ENCODE results near the gene IL2RA. TPM values are rescaled to one million over a fixed set of nuclear protein-coding genes. Genes with fewer than 3 reads are reported as not detected.

The IL2RA gene
- polyA plus RNA-seq, 1 donor (not counting 4 experiments of a cell fraction or from before 2014, with no cell fraction given): not detected

DNA sequence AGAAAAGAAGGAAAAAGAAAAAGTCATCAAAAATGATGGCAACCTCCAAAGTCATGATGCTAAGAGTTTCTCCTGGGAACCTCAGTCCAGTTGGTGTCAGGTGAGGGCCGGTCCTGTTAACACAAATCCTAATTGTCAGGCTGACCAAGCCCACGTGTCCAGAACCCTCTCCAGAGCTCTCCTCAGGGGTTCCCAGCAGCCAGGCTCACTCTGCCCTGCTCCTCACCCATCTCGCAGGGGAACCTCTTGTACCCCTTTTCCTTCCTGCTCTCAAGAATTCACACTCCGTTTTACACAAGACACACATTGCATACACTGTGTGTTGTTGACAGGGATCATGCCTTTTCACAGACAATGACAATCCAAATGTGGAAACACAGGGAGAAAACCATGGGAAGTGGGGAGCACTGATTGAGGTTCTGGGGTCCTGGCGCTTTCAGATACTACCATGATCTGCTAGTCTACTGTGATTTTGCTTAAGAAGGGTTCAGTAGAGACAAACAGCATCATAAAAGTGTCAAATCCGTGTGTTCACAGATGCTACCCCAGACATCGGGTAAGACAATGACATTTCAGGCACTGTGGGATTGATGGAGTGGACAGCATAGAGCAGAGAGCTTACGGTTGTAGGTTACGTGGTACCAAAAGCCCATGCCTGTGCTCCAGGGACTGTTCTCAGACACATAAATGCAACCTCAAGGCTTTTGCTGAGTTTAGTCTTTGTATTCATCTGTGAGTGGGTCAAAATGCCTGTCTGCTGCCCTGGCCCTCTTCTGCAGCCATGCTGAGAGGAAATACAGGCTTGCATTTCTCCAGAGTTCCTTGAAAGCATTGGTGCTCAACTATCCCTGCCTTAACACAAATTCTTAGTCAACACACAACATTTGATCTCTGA, 16.0 kb downstream of the IL2RA start:
- TF ChIP-seq EZH2 (IDR thresholded peaks at IDR 0.05; ENCODE audit: low read length): no peak
- TF ChIP-seq, protein P1, sequence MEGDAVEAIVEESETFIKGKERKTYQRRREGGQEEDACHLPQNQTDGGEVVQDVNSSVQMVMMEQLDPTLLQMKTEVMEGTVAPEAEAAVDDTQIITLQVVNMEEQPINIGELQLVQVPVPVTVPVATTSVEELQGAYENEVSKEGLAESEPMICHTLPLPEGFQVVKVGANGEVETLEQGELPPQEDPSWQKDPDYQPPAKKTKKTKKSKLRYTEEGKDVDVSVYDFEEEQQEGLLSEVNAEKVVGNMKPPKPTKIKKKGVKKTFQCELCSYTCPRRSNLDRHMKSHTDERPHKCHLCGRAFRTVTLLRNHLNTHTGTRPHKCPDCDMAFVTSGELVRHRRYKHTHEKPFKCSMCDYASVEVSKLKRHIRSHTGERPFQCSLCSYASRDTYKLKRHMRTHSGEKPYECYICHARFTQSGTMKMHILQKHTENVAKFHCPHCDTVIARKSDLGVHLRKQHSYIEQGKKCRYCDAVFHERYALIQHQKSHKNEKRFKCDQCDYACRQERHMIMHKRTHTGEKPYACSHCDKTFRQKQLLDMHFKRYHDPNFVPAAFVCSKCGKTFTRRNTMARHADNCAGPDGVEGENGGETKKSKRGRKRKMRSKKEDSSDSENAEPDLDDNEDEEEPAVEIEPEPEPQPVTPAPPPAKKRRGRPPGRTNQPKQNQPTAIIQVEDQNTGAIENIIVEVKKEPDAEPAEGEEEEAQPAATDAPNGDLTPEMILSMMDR (optimal IDR thresholded peaks at IDR 0.05 in 1 of 3, IDR thresholded peaks at IDR 0.05 in 1 of 3, conservative IDR thresholded peaks at IDR 0.05 in 1 of 3; ENCODE audit: extremely low read depth in 1 of 3, insufficient read depth in 2 of 3, low read length in 3 of 3): no peak
- Histone ChIP-seq H3K9me3 (ENCODE audit: control insufficient read depth, low read depth, low read length) (no peaks in the 10 kb centered on the region), H3K36me3 (ENCODE audit: control insufficient read depth in 2 of 2, extremely low read depth in 1 of 2, insufficient read depth in 2 of 2, low read length in 2 of 2) (no peaks in the 10 kb centered on the region), H3K4me1 (ENCODE audit: control insufficient read depth, extremely low read depth, insufficient read depth, low read length) (no peaks in the 10 kb centered on the region), H3K9me1 (ENCODE audit: control insufficient read depth, extremely low read depth, insufficient read depth, low read length) (no peaks in the 10 kb centered on the region), H3K79me2 (ENCODE audit: control insufficient read depth, insufficient read depth, low read length) (no peaks in the 10 kb centered on the region), H4K20me1 (ENCODE audit: control insufficient read depth, extremely low read depth, insufficient read depth, low read length) (no peaks in the 10 kb centered on the region), H3K4me2 (ENCODE audit: control insufficient read depth, extremely low read depth, insufficient read depth, low read depth, low read length) (no peak overlapping the region), H3K4me3 (ENCODE audit: control insufficient read depth in 2 of 3, extremely low read depth in 1 of 3, insufficient read depth in 2 of 3, low read depth in 1 of 3, low read length in 3 of 3) (no peak overlapping the region), H2AFZ (ENCODE audit: control insufficient read depth, low read length) (no peak overlapping the region), H3K27ac (ENCODE audit: control insufficient read depth, insufficient read depth, low read length) (no peak overlapping the region), H3K27me3 (ENCODE audit: control insufficient read depth, extremely low read depth, insufficient read depth, low read length) (peaks cover 10% of the 10 kb centered on the region), H3K9ac (ENCODE audit: control insufficient read depth, extremely low read depth, insufficient read depth, low read length) (no peak overlapping the region)
- no peak for DNase-seq (ENCODE audit: low read depth, low spot score)
- no peak for FAIRE-seq
- dilution Hi-C loops (cut with MboI; ENCODE audit: extremely low pct_ligation_motif_present, low sequenced_read_pairs): no loop called here

DNA sequence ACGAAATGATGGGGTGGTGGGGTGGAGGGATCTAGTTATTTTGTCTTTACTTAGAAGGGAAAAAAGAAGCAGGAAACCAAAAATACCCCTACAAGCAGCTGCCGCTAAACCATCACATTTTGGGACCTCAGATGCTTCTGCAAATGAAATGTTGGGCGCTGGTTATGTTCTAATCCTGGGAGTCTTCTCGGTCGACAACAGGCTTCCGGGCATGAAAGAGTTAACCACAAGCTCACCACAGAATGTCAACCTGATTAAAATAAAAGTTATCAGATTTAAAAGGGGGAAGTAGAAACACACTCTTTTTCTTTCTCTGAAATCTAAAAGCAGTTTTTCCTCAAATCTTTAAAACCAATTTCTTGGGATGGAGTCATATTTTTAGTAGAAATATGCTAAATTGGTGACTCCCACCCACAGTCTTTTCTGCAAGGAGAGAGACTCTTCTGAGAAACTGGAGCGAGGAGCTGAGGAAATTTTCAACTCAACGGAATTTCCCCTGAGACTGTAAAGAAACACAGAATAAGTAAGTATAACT, 16.8 kb downstream of the IL2RA start:
- Histone ChIP-seq H3K36me3 (ENCODE audit: control insufficient read depth in 2 of 2, extremely low read depth in 1 of 2, insufficient read depth in 2 of 2, low read length in 2 of 2) (no peaks in the 10 kb centered on the region), H3K4me3 (ENCODE audit: control insufficient read depth in 2 of 3, extremely low read depth in 1 of 3, insufficient read depth in 2 of 3, low read depth in 1 of 3, low read length in 3 of 3) (no peak overlapping the region), H3K9me3 (ENCODE audit: control insufficient read depth, low read depth, low read length) (no peaks in the 10 kb centered on the region), H4K20me1 (ENCODE audit: control insufficient read depth, extremely low read depth, insufficient read depth, low read length) (no peaks in the 10 kb centered on the region), H3K27me3 (ENCODE audit: control insufficient read depth, extremely low read depth, insufficient read depth, low read length) (peaks cover 10% of the 10 kb centered on the region), H3K9me1 (ENCODE audit: control insufficient read depth, extremely low read depth, insufficient read depth, low read length) (no peaks in the 10 kb centered on the region), H3K27ac (ENCODE audit: control insufficient read depth, insufficient read depth, low read length) (no peak overlapping the region), H3K4me1 (ENCODE audit: control insufficient read depth, extremely low read depth, insufficient read depth, low read length) (no peaks in the 10 kb centered on the region), H3K4me2 (ENCODE audit: control insufficient read depth, extremely low read depth, insufficient read depth, low read depth, low read length) (no peak overlapping the region), H3K79me2 (ENCODE audit: control insufficient read depth, insufficient read depth, low read length) (no peaks in the 10 kb centered on the region), H3K9ac (ENCODE audit: control insufficient read depth, extremely low read depth, insufficient read depth, low read length) (no peak overlapping the region), H2AFZ (ENCODE audit: control insufficient read depth, low read length) (no peak overlapping the region)
- DNase-seq (ENCODE audit: low read depth, low spot score) (no peak), FAIRE-seq (no peak)
- dilution Hi-C loops (cut with MboI; ENCODE audit: extremely low pct_ligation_motif_present, low sequenced_read_pairs): no loop called here
- TF ChIP-seq EZH2 (IDR thresholded peaks at IDR 0.05; ENCODE audit: low read length): no peak
- TF ChIP-seq, protein P1 (optimal IDR thresholded peaks at IDR 0.05 in 1 of 3, IDR thresholded peaks at IDR 0.05 in 1 of 3, conservative IDR thresholded peaks at IDR 0.05 in 1 of 3; ENCODE audit: extremely low read depth in 1 of 3, insufficient read depth in 2 of 3, low read length in 3 of 3): no peak
